H9 (cell line): ENCODE results near the gene HEG1. TPM values are rescaled to one million over a fixed set of nuclear protein-coding genes. Genes with fewer than 3 reads are reported as not detected.

Experiments
- DNase-seq: peaks from one replicate; pipeline ENCODE4 v3.0.0-alpha.2; 2017
- H2AFZ ChIP-seq: one replicate; pipeline ENCODE4 v1.6.1; 2013; ENCODE audit warnings: mild to moderate bottlenecking, low read length, control low read depth, moderate library complexity
- H2AK5ac ChIP-seq: 2 replicates; pipeline ENCODE4 v1.6.1; 2013; ENCODE audit warnings: low read length, control low read depth, mixed read lengths; ENCODE audit not compliant: insufficient read length
- H2BK120ac ChIP-seq: one replicate; pipeline ENCODE4 v1.6.1; 2013; ENCODE audit warnings: low read depth, mild to moderate bottlenecking, low read length, control low read depth, inconsistent platforms; ENCODE audit not compliant: poor library complexity, severe bottlenecking
- H2BK12ac ChIP-seq: 2 replicates; pipeline ENCODE4 v1.6.1; 2013; ENCODE audit warnings: low read length, control low read depth, mixed read lengths, low read depth; ENCODE audit not compliant: insufficient read length
- H2BK15ac ChIP-seq: 2 replicates; pipeline ENCODE4 v1.6.1; 2013; ENCODE audit warnings: low read depth, low read length, control low read depth
- H2BK20ac ChIP-seq: one replicate; pipeline ENCODE4 v1.6.1; 2013; ENCODE audit warnings: low read depth, mild to moderate bottlenecking, low read length, control low read depth, inconsistent platforms; ENCODE audit not compliant: poor library complexity, severe bottlenecking
- H2BK5ac ChIP-seq: 2 replicates; pipeline ENCODE4 v1.6.1; 2013; ENCODE audit warnings: low read length, control low read depth, mixed read lengths; ENCODE audit not compliant: insufficient read length
- H3K14ac ChIP-seq: 2 replicates; pipeline ENCODE4 v1.6.1; 2013; ENCODE audit warnings: low read length, control low read depth; ENCODE audit not compliant: insufficient read depth
- H3K18ac ChIP-seq: 2 replicates; pipeline ENCODE4 v1.6.1; 2013; ENCODE audit warnings: low read depth, mild to moderate bottlenecking, mixed read lengths, low read length, control low read depth; ENCODE audit not compliant: insufficient read length
- H3K23ac ChIP-seq: 2 replicates; pipeline ENCODE4 v1.6.1; 2013; ENCODE audit warnings: low read length, control low read depth, mixed read lengths, low read depth; ENCODE audit not compliant: insufficient read length
- H3K23me2 ChIP-seq: 2 replicates; pipeline ENCODE4 v1.6.1; 2013; ENCODE audit warnings: low read depth, mild to moderate bottlenecking, mixed read lengths, low read length, control low read depth; ENCODE audit not compliant: insufficient read length, poor library complexity, severe bottlenecking
- H3K27ac ChIP-seq: 2 replicates; pipeline ENCODE4 v1.5.1; 2013; ENCODE audit warnings: low read length, control low read depth, mixed read lengths, low read depth; ENCODE audit not compliant: insufficient read length
- H3K27me3 ChIP-seq: 2 replicates; pipeline ENCODE4 v1.6.1; 2013; ENCODE audit warnings: low read length, control low read depth, inconsistent platforms; ENCODE audit not compliant: insufficient read depth
- H3K4ac ChIP-seq: 2 replicates; pipeline ENCODE4 v1.6.1; 2013; ENCODE audit warnings: low read depth, mild to moderate bottlenecking, control low read depth, inconsistent platforms, low read length, moderate library complexity
- H3K4me1 ChIP-seq: 2 replicates; pipeline ENCODE4 v1.6.1; 2013; ENCODE audit warnings: low read length, control low read depth, inconsistent platforms; ENCODE audit not compliant: insufficient read depth
- H3K4me2 ChIP-seq: 2 replicates; pipeline ENCODE4 v1.6.1; 2013; ENCODE audit warnings: low read length, control low read depth, mixed read lengths; ENCODE audit not compliant: insufficient read length, insufficient read depth
- H3K56ac ChIP-seq: 2 replicates; pipeline ENCODE4 v1.6.1; 2013; ENCODE audit warnings: low read depth, mild to moderate bottlenecking, mixed read lengths, low read length, control low read depth; ENCODE audit not compliant: insufficient read length
- H3K79me1 ChIP-seq: 2 replicates; pipeline ENCODE4 v1.6.1; 2013; ENCODE audit warnings: low read depth, mild to moderate bottlenecking, moderate library complexity, low read length, control low read depth, inconsistent platforms; ENCODE audit not compliant: insufficient read depth, poor library complexity, severe bottlenecking
- H3K79me2 ChIP-seq: 2 replicates; pipeline ENCODE4 v1.6.1; 2013; ENCODE audit warnings: low read length, control low read depth, inconsistent platforms; ENCODE audit not compliant: insufficient read depth
- H3K9ac ChIP-seq: 2 replicates; pipeline ENCODE4 v1.6.1; 2013; ENCODE audit warnings: low read length, control low read depth, mixed read lengths; ENCODE audit not compliant: insufficient read length; ENCODE audit errors: extremely low read depth
- H3K9me3 ChIP-seq: one replicate; pipeline ENCODE4 v1.6.1; 2013; ENCODE audit warnings: low read depth, low read length, inconsistent platforms; ENCODE audit not compliant: control insufficient read depth
- H3T11ph ChIP-seq: one replicate; pipeline ENCODE4 v1.6.1; 2013; ENCODE audit warnings: mild to moderate bottlenecking, low read length, control low read depth, inconsistent platforms
- H4K20me1 ChIP-seq: one replicate; pipeline ENCODE4 v1.6.1; 2013; ENCODE audit not compliant: control insufficient read depth, insufficient read length, insufficient read depth
- H4K5ac ChIP-seq: 2 replicates; pipeline ENCODE4 v1.6.1; 2013; ENCODE audit warnings: low read depth, mild to moderate bottlenecking, mixed read lengths, low read length, control low read depth; ENCODE audit not compliant: insufficient read length
- H4K8ac ChIP-seq: replicated peaks from 2 replicates; pipeline ENCODE4 v1.6.1; 2013; ENCODE audit warnings: low read length, control low read depth, mixed read lengths, low read depth; ENCODE audit not compliant: insufficient read length
- H4K91ac ChIP-seq: 2 replicates; pipeline ENCODE4 v1.6.1; 2013; ENCODE audit warnings: low read depth, mild to moderate bottlenecking, moderate library complexity, mixed read lengths, low read length, control low read depth; ENCODE audit not compliant: insufficient read length
- H3K27ac Mint-ChIP-seq, 3 experiments: 2 replicates in 2 of 3; 3 replicates in 1 of 3; pipeline ENCODE4 v1.8.0; 2020 to 2021; ENCODE audit warnings: mixed read lengths in 3 of 3, mild to moderate bottlenecking in 1 of 3, moderate library complexity in 1 of 3
- H3K27me3 Mint-ChIP-seq: 2 replicates; pipeline ENCODE4 v1.8.0; 2021; ENCODE audit warnings: low read depth, mild to moderate bottlenecking, moderate library complexity, mixed read lengths
- H3K36me3 Mint-ChIP-seq, 3 experiments: 2 replicates in 2 of 3; 3 replicates in 1 of 3; pipeline ENCODE4 v1.8.0; 2020 to 2021; ENCODE audit warnings: low read depth in 3 of 3, mixed read lengths in 3 of 3; ENCODE audit not compliant: insufficient read depth in 1 of 3
- H3K4me1 Mint-ChIP-seq, 2 experiments: 2 replicates each; pipeline ENCODE4 v1.8.0; 2020; ENCODE audit warnings: mixed read lengths in 2 of 2
- H3K4me3 Mint-ChIP-seq, 2 experiments: 2 replicates in 1 of 2; 3 replicates in 1 of 2; pipeline ENCODE4 v1.8.0; 2020 to 2021; ENCODE audit warnings: mild to moderate bottlenecking in 2 of 2, mixed read lengths in 2 of 2, moderate library complexity in 1 of 2
- H3K9me3 Mint-ChIP-seq, 2 experiments: 2 replicates in 1 of 2; 3 replicates in 1 of 2; pipeline ENCODE4 v1.8.0; 2020; ENCODE audit warnings: mild to moderate bottlenecking in 2 of 2, mixed read lengths in 2 of 2, moderate library complexity in 1 of 2
- WGBS: extraction: QIAGEN DNeasy Blood & Tissue Kit; methylation state at CpG from one replicate; pipeline ENCODE4 v1.1.7; 2013; ENCODE audit warnings: missing lambda C conversion rate, low lambda C conversion rate, mixed read lengths; ENCODE audit not compliant: insufficient read length; ENCODE audit errors: extremely low coverage; 5-methylcytosine and 5-hydroxymethylcytosine counted together
- total RNA-seq: library from RNA; stranded (reverse); gene quantifications from 2 replicates; pipeline ENCODE4 v1.2.1, GENCODE V29; 2021
- TF ChIP-seq, protein P1 (sequence below): fragments of 200-600 bp; sonication (generic); conservative IDR thresholded peaks from 3 replicates; pipeline ENCODE4 v1.8.0; 2021; ENCODE audit warnings: antibody characterized with exemption, mild to moderate bottlenecking

HEG1 gene
- total RNA-seq, 1 experiment from 2014 or later: 10.3 TPM

DNA sequence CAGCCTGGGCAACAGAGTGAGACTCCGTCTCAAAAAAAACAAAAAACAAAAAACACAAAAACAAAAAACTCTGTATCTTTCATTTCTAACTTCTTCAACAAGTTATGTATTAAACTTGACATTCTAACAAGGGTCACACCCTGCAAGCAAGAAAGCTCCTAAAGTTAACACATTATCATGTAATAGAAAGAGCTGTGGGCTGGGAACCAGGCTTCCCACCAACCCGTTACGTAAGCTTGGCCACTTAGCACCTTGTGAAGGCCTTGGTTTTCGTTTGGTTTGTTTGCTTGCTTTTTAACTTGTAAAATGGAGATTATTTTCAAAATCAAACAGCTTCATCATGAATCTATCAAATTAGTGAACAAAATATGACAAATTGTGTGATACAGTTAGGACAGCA is 47.0 kb downstream of the HEG1 start:
- H3K18ac ChIP-seq: no peak overlapping the region
- H3K4me2 ChIP-seq: no peak overlapping the region
- H3K79me2 ChIP-seq: no peaks in the 10 kb centered on the region
- no peak overlapping the region for H3K4ac ChIP-seq
- no peaks in the 10 kb centered on the region for H3K27me3 ChIP-seq
- H4K5ac ChIP-seq: no peak overlapping the region
- no CpG with 5 or more reads among the region's 4 CpGs for whole genome bisulfite sequencing
- H3K23ac ChIP-seq: no peak overlapping the region
- Mint-ChIP-seq H3K27ac (no peak overlapping the region), H3K9me3 (no peaks in the 10 kb centered on the region), H3K36me3 (peaks cover 15 to 45% (median 26%) of the 10 kb centered on the region in 3 experiments; a peak in 6 of 7 replicates), H3K27me3 (no peaks in the 10 kb centered on the region), H3K4me1 (peaks cover 8 to 14% of the 10 kb centered on the region in 2 experiments), H3K4me3 (no peak overlapping the region)
- H2BK5ac ChIP-seq: no peak overlapping the region
- DNase-seq: no peak
- no peaks in the 10 kb centered on the region for H3K23me2 ChIP-seq
- no peak overlapping the region for H3K14ac ChIP-seq
- no peaks in the 10 kb centered on the region for H3K79me1 ChIP-seq
- H2AK5ac ChIP-seq: no peak overlapping the region
- no peak overlapping the region for H4K8ac ChIP-seq
- H3K27ac ChIP-seq: no peak overlapping the region
- H3T11ph ChIP-seq: no peak overlapping the region
- no peaks in the 10 kb centered on the region for H3K4me1 ChIP-seq
- no peaks in the 10 kb centered on the region for H4K20me1 ChIP-seq
- H2BK12ac ChIP-seq: no peak overlapping the region
- H3K9me3 ChIP-seq: no peaks in the 10 kb centered on the region
- H3K9ac ChIP-seq: no peak overlapping the region
- no peak overlapping the region for H4K91ac ChIP-seq
- H2BK120ac ChIP-seq: no peak overlapping the region
- TF ChIP-seq, protein P1, sequence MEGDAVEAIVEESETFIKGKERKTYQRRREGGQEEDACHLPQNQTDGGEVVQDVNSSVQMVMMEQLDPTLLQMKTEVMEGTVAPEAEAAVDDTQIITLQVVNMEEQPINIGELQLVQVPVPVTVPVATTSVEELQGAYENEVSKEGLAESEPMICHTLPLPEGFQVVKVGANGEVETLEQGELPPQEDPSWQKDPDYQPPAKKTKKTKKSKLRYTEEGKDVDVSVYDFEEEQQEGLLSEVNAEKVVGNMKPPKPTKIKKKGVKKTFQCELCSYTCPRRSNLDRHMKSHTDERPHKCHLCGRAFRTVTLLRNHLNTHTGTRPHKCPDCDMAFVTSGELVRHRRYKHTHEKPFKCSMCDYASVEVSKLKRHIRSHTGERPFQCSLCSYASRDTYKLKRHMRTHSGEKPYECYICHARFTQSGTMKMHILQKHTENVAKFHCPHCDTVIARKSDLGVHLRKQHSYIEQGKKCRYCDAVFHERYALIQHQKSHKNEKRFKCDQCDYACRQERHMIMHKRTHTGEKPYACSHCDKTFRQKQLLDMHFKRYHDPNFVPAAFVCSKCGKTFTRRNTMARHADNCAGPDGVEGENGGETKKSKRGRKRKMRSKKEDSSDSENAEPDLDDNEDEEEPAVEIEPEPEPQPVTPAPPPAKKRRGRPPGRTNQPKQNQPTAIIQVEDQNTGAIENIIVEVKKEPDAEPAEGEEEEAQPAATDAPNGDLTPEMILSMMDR: no peak
- no peak overlapping the region for H2BK20ac ChIP-seq
- no peak overlapping the region for H3K56ac ChIP-seq
- H2BK15ac ChIP-seq: no peak overlapping the region
- H2AFZ ChIP-seq: no peak overlapping the region
